ENCODE measurements around the gene SOSTDC1. TPM values are rescaled to one million over a fixed set of nuclear protein-coding genes. Genes with fewer than 3 reads are reported as not detected.
A peak's percentile ranks its signal among the peaks of the same experiment; 100 is the strongest.
"Not testable (repeated sequence)": the region's sequence is repeated elsewhere in the genome, so short reads cannot be mapped to it uniquely, and the experiment has no call there.

The SOSTDC1 gene
- total RNA-seq, 1 experiment from 2014 or later: 0.12 TPM

GRCh38 chr7:16462431-16462889 is 3.1 kb downstream of the SOSTDC1 start:
- DNase-seq (ENCODE audit: low read depth): no peak

DNA sequence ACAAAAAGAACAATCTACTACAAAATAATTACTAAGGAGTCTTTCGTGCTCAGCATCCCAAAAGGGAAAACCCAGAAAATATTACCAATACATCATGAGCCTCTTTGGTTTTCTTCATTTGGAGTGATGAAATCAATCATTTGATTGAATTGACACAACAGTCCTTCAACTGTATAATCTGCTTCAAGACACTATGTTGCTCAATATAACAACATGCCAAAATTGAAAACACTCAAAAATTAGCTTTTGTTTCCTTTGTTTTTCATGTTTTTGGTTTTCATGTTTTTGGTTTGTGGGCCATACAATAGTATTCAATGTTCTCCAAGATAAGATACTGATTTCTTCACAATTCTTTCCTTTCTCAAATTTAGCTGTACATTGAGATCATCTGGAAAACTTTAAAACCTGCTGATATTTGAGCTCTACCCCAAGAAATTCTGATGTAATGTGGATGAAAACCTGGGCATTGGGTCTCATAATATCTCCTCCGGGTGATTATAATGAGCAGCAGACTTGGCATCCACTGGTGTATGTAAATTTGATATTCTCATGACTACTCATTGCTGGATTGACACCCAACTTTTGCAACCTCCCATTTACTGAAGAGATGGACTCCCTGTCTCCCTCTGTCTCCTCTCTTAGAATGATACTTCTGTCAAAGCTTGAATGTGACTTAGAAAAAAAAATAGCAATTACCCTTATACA is 4.6 kb downstream of the SOSTDC1 start:
- DNase-seq (ENCODE audit: low read depth): no peak

DNA sequence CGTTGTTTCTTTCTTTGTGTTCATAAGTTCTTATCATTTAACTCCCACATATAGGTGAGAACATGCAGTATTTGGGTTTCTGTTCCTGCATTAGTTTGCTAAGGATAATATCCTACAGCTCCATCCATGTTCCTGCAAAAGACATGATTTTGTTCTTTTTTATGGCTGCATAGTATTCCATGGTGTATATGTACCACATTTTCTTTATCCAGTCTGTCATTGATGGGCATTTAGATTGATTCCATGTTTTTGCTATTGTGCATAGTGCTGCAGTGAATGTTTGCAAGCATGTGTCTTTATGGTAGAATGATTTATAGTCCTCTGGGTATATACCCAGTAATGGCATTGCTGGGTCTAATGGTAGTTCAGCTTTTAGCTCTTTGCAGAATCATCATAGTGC is 9.2 kb downstream of the SOSTDC1 start:
- DNase-seq (ENCODE audit: low read depth): not testable (repeated sequence)

DNA sequence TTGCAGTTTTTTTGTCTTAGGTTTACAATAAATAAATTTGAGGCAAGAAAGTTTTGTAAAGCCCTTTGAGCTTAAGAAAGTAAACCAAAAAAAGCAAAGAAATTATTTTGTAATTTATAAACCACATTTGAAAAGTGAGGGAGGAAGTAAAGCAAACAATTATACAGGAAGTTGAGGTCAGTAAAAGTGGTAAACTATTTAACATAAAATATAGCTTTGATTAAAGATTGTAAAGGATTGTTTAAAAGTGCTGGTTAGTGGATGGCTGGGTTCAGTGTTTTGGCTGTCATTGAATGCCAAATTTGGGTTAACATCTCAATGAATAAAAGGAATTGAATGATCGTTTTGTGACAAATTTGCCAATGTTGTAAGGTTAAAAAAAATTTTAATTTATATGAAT is 9.9 kb downstream of the SOSTDC1 start:
- DNase-seq (ENCODE audit: low read depth): no peak

DNA sequence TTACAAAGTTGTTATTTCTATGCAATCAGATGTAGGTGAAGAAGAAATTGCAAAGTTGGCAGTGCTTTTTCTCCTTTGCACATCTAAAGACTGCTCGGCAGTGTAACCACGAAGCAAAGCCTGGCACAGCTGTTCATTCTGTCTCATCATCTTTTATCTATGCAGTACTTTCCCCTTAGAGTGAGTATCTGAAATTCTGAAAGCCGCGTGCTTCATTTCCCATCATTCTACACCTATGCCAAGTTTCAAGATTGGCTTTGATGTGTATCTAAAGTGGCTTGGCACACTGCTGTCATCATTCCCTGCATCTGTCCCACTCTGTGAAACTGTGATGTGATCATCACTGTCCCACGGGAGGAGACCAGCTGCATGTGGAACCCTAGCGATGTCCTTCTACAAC is 15.2 kb downstream of the SOSTDC1 start:
- DNase-seq (ENCODE audit: low read depth): no peak

DNA sequence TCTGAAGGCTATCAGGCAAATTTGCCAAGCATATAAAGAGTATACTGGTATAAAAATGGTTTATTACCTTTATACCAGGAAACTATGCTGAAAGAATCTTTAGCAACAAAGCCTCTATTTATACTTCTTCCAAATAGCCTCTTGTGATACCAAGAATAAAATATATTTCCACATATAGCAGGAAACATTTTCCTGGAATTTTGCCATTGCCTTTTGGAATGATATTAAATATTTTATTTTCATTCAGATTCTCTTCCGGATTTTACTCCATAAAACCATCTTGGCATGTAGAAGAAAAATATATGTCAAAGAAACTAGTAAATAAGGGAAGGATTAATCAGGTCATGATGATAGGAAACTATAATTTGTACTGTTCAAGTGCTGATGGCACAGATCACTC is 17.7 kb downstream of the SOSTDC1 start:
- no peak for DNase-seq (ENCODE audit: low read depth)

DNA sequence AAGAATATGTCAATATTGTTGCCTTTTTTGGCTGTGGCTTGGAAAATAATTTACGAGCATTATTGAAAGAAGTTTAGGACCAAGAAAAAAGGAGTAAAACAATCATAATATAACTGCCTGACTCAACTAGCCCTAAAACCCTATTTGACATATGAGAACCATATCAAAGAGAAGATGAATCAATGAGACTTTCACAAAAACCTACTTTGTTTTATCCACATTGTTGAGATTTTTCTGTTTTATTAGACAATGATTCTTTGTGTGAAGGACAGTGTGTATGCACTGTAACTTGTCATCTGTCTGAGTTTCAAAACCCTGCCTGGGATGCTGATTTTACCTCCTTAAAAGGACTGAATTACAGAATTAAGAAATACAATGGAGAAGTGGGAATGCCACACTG is 19.0 kb downstream of the SOSTDC1 start:
- DNase-seq (ENCODE audit: low read depth): no peak

GRCh38 chr7:16443871-16444270 is 21.7 kb downstream of the SOSTDC1 start:
- not testable (repeated sequence) for DNase-seq (ENCODE audit: low read depth)

DNA sequence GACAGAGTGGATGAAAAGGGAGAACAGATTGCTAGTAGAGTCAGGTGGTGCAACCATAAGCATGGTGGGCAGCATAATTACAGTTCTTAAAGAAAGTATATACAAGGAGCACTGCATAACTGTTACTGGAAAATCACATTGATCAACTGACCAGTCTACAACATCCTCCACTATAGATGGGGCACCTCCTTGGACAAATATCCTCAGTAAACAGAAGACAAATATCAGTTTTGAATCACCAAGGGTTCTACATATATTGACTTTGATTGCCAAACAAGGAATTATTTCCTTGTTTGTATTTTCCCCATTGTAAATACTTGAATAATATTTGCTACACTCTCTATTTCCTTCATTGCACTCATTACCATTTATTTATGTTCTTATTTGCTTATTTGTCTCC is 26.6 kb downstream of the SOSTDC1 start:
- no peak for DNase-seq (ENCODE audit: low read depth)

DNA sequence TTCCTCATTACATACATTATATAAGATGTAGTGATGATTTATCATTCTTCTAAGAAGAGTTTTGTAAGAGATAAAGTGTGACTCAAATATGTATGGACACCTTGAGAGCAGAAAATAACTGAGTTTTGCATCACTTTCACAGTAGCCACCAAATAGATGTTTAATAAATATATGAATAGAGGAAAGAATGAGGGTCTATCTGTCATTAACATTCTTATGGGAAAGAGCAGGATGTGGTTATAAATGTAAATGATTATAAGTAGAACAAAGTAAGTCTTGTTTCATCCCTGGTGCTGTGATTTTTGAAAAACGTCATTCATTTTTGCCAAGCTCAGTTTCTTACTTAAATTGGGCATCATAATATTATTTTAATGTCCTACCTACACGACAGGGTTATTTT is 29.2 kb downstream of the SOSTDC1 start:
- DNase-seq (ENCODE audit: low read depth): no peak

DNA sequence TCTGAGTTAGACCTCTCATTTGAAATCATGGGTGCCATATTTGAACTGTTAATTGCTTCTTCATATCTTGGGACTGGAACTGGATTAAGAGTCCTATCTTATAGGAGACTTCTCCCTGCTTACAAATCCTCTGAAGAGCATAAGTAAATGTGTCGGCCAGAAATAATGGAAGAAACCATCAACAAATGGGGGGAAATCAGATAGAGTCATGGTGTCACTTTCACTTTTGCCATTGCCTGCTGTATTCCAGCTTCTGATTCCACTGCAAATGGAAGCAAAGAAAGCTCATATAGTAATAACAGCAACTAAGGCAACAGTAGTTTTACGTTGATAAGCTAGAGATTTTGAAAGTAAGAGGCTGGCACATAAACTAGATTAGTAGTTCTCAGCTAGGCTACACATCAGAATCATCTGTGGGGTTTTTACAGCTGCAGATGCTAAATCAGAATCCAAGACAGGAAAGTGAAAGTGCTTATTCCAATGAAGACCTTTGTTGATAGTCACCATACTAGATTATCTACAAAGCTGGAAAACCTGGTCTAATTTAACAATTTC is 31.9 kb downstream of the SOSTDC1 start:
- peak; percentile 79 for DNase-seq (ENCODE audit: low read depth)

GRCh38 chr7:16432425-16432731 is 33.2 kb downstream of the SOSTDC1 start:
- DNase-seq (ENCODE audit: low read depth): no peak

- peak; percentile 65 for DNase-seq (ENCODE audit: low read depth)
These were observed 33.7 kb downstream of the SOSTDC1 start for GRCh38 chr7:16431646-16432424.

DNA sequence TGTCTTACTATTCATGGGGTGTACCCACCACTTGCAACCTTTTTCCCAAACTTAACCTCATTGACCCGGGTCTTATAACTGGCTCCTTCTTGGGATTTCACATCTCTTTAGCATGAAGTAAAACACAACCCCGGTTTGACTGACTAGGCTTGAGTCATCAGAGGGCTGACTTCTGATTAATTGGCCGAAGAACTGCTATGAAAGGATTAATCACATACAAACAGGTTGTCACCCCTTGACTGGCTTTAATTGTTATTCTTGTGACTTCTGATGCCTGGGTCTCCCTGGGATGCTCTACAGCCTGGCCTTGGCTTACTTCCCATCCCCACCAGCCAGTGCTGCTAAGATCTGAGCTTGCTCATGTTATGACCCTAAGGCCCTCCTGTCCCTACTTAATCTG is 35.4 kb downstream of the SOSTDC1 start:
- peak; percentile 38 for DNase-seq (ENCODE audit: low read depth)

- DNase-seq (ENCODE audit: low read depth): peak; percentile 88
These were observed 36.9 kb downstream of the SOSTDC1 start for GRCh38 chr7:16428672-16429071.

DNA sequence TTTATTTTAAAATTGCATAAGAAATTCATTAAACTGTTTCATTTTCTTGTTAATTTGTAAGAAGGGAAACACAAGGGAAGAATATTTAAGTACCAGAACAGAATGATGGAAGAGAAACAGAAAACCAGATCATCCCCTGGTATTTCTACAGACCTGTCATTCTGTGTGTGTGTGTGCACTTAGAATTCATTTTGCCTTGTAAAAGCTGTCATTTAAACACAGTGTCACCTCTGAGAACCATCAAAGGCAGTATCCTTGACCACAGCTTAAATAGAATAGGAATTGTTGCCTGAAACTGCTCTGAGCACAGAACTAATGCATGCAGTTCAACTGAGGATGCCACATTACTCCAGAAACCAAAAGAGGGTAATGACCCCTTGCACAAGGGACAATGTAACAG is 37.4 kb downstream of the SOSTDC1 start:
- no peak for DNase-seq (ENCODE audit: low read depth)

- no peak for DNase-seq (ENCODE audit: low read depth)
These were observed 41.8 kb downstream of the SOSTDC1 start for GRCh38 chr7:16423761-16424160.

DNA sequence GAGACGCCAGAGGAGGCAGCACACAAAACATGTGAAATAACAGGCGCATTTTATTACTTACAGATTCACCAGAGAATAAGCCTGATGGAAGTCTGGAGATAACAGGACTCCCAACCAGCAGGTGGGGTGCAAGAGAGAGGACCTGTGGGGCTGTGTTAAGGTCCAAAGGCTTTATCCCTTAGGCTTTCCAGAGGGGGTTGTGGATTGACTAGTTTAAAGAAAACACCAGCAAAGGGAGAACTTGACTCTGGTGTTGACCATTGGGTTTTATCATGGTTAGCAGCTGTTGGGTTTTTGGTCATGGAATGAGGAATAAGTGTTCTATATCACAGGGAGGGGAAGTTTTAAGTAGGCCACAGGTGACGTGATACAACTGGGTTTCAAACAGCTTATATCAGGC is 42.6 kb downstream of the SOSTDC1 start:
- no peak for DNase-seq (ENCODE audit: low read depth)

DNA sequence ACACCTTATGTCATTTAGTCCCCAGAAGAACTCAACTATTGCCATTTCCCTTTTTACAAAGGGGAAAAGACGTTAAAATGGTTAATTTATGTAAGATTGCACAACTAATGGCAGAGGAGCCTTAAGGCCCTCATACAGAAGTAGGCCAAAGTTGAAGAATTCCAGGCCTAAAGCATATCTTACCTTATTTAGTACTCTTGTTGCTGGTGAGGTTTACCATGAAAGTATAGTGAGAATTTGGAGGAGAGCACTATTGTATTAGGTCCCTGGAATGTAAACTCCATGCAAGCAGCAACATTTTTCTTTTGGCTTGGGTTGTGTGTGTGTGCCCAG is 43.5 kb downstream of the SOSTDC1 start:
- DNase-seq (ENCODE audit: low read depth): peak; percentile 53

- DNase-seq (ENCODE audit: low read depth): peak; percentile 67
These were observed 44.0 kb downstream of the SOSTDC1 start, which contains the start of gene CRPPA for GRCh38 chr7:16421333-16422102. TSS of gene CRPPA (minus strand) at chr7:16421538. CDS start at chr7:16421322, 216 bp downstream.

DNA sequence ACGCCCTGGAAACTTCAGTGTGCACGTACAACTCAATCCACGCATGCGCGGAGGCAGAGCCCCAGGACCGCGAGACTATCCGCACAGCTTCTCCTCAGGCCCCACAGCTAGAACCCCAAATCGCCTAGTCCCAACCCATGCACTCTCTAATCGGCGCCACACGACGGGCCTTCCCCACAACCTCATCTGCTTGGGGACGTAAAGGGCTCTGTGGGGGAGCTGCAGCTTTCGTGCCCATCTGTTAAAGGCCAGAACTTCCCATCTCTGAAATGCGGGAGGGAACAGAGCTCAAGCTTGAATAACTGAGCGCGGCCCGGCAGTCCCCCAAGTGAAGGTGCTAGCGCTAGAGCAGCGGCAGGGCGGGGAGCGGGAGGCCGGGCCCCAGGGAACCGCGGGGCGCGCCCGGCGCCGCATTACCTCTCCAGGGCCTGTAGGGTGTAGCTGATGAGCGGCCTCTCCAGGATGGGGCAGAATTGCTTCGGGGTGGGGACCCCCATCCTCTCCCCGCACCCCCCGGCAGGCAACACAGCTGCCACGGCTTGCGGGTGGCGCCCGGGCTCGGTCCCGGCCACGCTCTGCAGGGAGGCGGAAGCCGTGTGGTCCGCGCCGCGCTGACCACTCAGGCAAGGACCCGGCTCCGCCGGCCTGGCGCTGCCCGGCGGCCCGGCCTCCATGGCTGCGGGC is 44.7 kb downstream of the SOSTDC1 start:
- DNase-seq (ENCODE audit: low read depth): peak; percentile 94

DNA sequence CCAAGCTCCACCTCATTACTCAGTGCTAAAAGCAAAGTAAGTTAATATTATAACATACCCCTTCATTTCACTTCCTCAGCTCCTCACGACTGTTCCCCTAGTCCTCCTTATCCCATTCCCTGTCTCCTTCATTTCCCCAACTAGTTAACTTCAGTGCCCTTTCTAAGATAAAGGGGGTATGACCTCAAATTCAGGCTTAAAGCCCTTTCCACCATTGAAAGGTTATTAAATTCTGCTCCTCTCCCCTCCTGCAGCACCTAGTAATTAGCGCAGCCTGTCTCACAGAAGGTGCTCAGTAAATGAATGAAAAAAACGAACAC is 45.2 kb downstream of the SOSTDC1 start:
- DNase-seq (ENCODE audit: low read depth): no peak

All from RPMI7951 (cell line).